DOHH2 (cell line): Measurements from ENCODE around the gene COL12A1.

Source experiments
- H3F3A ChIP-seq: fragments of 200-600 bp; sonication (generic), shearing (Covaris generic); 2 replicates; pipeline ENCODE4 v1.6.0; 2016; ENCODE audit warnings: antibody characterized with exemption, mild to moderate bottlenecking; ENCODE audit not compliant: control insufficient read depth, insufficient read depth
- H3K27ac ChIP-seq: fragments of 200-600 bp; sonication (generic); 2 replicates; pipeline ENCODE4 v1.5.1; 2014; ENCODE audit warnings: low read depth, mild to moderate bottlenecking, low read length, moderate library complexity
- H3K27me3 ChIP-seq: fragments of 200-600 bp; sonication (generic); 2 replicates; pipeline ENCODE4 v1.6.1; 2014; ENCODE audit warnings: mild to moderate bottlenecking, low read length, mixed read lengths; ENCODE audit not compliant: control insufficient read depth
- H3K36me3 ChIP-seq: fragments of 200-600 bp; sonication (generic); 2 replicates; pipeline ENCODE4 v1.6.1; 2014; ENCODE audit warnings: mild to moderate bottlenecking, low read length, moderate library complexity, mixed read lengths; ENCODE audit not compliant: control insufficient read depth
- H3K4me1 ChIP-seq: fragments of 200-600 bp; sonication (generic); 2 replicates; pipeline ENCODE4 v1.6.1; 2014; ENCODE audit warnings: mild to moderate bottlenecking, low read length, mixed read lengths; ENCODE audit not compliant: control insufficient read depth
- H3K4me2 ChIP-seq: fragments of 200-600 bp; sonication (generic); 2 replicates; pipeline ENCODE4 v1.6.0; 2014; ENCODE audit warnings: mild to moderate bottlenecking, low read length, moderate library complexity
- H3K4me3 ChIP-seq: fragments of 200-600 bp; sonication (generic); 2 replicates; pipeline ENCODE4 v1.5.1; 2014; ENCODE audit warnings: mild to moderate bottlenecking, low read length, mixed read lengths
- H3K79me2 ChIP-seq: fragments of 200-600 bp; sonication (generic); 2 replicates; pipeline ENCODE4 v1.6.1; 2014; ENCODE audit warnings: mild to moderate bottlenecking, low read length, mixed read lengths; ENCODE audit not compliant: control insufficient read depth
- H3K9me2 ChIP-seq: fragments of 200-600 bp; sonication (generic); replicated peaks from 2 replicates; pipeline ENCODE4 v1.6.1; 2014; ENCODE audit warnings: mild to moderate bottlenecking, low read length, mixed read lengths; ENCODE audit not compliant: control insufficient read depth
- H3K9me3 ChIP-seq: fragments of 200-600 bp; sonication (generic); 2 replicates; pipeline ENCODE4 v1.6.1; 2014; ENCODE audit warnings: antibody characterized with exemption, low read length, mixed read lengths; ENCODE audit not compliant: control insufficient read depth, insufficient read depth
- H4K20me1 ChIP-seq: fragments of 200-600 bp; sonication (generic); 2 replicates; pipeline ENCODE4 v1.6.0; 2014; ENCODE audit warnings: low read depth, mild to moderate bottlenecking, antibody characterized with exemption, low read length, moderate library complexity; ENCODE audit not compliant: control insufficient read depth, insufficient read depth
- EZH2phosphoT487 ChIP-seq: fragments of 200-600 bp; sonication (generic); IDR thresholded peaks from 2 replicates; pipeline ENCODE4 v1.6.1; 2017; ENCODE audit warnings: borderline replicate concordance, mild to moderate bottlenecking, antibody characterized with exemption, low read length, moderate library complexity, mixed read lengths
- TF ChIP-seq, protein P1 (sequence below): fragments of 200-600 bp; sonication (generic); IDR thresholded peaks from one replicate; pipeline ENCODE4 v1.5.1; 2014; ENCODE audit warnings: antibody characterized with exemption, mild to moderate bottlenecking, low read depth, low read length; ENCODE audit not compliant: poor library complexity, severe bottlenecking

Gene COL12A1

DNA sequence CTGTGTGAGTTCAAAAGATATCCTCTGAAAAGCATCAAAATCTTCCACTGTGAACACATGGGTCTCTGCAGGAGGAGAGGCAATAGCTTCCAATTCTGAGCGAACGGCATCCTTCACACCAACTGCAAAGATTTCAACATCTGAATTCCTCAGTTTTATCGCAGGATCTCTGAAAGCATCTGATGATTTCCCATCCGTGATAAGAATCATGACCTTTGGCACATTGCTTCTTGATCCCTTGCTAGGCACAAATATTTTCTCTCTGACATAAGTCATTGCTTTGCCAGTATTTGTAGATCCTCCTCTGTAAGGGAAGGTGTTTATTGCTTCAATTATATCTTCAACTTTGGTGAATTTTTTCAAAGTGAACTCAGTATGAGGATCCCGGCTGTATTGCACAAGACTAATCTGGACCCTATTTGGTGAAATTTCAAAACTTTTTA, 22.7 kb downstream of the COL12A1 start:
- no peak overlapping the region for H3K4me3 ChIP-seq
- no peaks in the 10 kb centered on the region for H3K9me2 ChIP-seq
- H3K79me2 ChIP-seq, result no peaks in the 10 kb centered on the region
- no peaks in the 10 kb centered on the region for H3F3A ChIP-seq
- H4K20me1 ChIP-seq, result no peaks in the 10 kb centered on the region
- H3K36me3 ChIP-seq, result no peaks in the 10 kb centered on the region
- no peaks in the 10 kb centered on the region for H3K9me3 ChIP-seq
- no peak overlapping the region for H3K27ac ChIP-seq
- no peak overlapping the region for H3K4me2 ChIP-seq
- TF ChIP-seq, protein P1, sequence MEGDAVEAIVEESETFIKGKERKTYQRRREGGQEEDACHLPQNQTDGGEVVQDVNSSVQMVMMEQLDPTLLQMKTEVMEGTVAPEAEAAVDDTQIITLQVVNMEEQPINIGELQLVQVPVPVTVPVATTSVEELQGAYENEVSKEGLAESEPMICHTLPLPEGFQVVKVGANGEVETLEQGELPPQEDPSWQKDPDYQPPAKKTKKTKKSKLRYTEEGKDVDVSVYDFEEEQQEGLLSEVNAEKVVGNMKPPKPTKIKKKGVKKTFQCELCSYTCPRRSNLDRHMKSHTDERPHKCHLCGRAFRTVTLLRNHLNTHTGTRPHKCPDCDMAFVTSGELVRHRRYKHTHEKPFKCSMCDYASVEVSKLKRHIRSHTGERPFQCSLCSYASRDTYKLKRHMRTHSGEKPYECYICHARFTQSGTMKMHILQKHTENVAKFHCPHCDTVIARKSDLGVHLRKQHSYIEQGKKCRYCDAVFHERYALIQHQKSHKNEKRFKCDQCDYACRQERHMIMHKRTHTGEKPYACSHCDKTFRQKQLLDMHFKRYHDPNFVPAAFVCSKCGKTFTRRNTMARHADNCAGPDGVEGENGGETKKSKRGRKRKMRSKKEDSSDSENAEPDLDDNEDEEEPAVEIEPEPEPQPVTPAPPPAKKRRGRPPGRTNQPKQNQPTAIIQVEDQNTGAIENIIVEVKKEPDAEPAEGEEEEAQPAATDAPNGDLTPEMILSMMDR, result no peak
- TF ChIP-seq EZH2phosphoT487, result no peak
- H3K27me3 ChIP-seq, result no peaks in the 10 kb centered on the region
- no peaks in the 10 kb centered on the region for H3K4me1 ChIP-seq

DNA sequence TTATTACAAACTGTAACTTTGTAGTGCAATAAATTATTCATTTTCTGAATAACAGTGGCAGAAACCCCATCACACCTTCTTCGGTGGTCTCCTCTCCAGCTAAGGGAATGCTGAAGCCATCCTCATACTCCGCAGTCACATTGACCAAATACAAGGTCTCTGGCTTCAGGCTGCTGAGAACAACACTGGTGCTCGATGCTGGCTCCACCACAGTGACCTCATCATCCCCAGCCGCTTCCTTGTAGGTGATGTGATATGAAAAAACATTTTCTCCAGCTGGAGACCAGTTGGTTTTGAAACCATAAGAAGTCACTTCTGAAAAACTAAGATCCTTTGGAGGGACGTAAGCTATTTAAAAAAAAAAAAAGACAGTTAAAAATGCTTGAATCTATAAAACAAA, 25.0 kb downstream of the COL12A1 start:
- H3K79me2 ChIP-seq, result no peaks in the 10 kb centered on the region
- no peaks in the 10 kb centered on the region for H3K36me3 ChIP-seq
- no peaks in the 10 kb centered on the region for H3K27me3 ChIP-seq
- H3K4me1 ChIP-seq, result no peaks in the 10 kb centered on the region
- H3K27ac ChIP-seq, result no peak overlapping the region
- TF ChIP-seq, protein P1, result no peak
- TF ChIP-seq EZH2phosphoT487, result no peak
- no peaks in the 10 kb centered on the region for H3F3A ChIP-seq
- H3K9me2 ChIP-seq, result no peaks in the 10 kb centered on the region
- H4K20me1 ChIP-seq, result no peaks in the 10 kb centered on the region
- H3K4me2 ChIP-seq, result no peak overlapping the region
- no peak overlapping the region for H3K4me3 ChIP-seq
- no peaks in the 10 kb centered on the region for H3K9me3 ChIP-seq

DNA sequence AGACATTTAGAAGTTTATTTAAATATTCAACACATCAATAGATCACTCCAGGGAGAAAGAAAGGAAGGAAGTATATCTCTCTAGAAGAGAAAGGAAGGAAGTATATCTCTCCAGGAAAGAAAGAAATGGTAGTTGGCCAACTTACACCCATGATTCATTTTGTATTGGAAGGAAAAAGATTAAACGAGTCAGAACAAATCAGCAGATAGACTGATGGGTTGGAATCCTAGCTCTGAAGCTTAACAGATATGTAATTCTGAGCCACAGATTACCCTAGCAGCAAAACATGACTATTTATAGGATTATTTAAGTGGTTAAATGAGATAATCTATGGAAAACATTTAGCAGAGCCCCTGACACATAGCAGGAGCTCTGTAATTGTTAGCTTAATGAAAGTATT, 27.1 kb downstream of the COL12A1 start:
- no peaks in the 10 kb centered on the region for H3K36me3 ChIP-seq
- H3K27ac ChIP-seq, result no peak overlapping the region
- H3F3A ChIP-seq, result no peaks in the 10 kb centered on the region
- H3K9me2 ChIP-seq, result no peaks in the 10 kb centered on the region
- no peak overlapping the region for H3K4me2 ChIP-seq
- no peak for TF ChIP-seq EZH2phosphoT487
- TF ChIP-seq, protein P1, result no peak
- H3K79me2 ChIP-seq, result no peaks in the 10 kb centered on the region
- no peak overlapping the region for H3K4me3 ChIP-seq
- no peaks in the 10 kb centered on the region for H4K20me1 ChIP-seq
- no peaks in the 10 kb centered on the region for H3K9me3 ChIP-seq
- H3K27me3 ChIP-seq, result no peaks in the 10 kb centered on the region
- no peaks in the 10 kb centered on the region for H3K4me1 ChIP-seq
